Nephron progenitor cell (in vitro differentiated cells): Measurements from ENCODE around the gene PCDHGA1.
A peak's percentile ranks its signal among the peaks of the same experiment; 100 is the strongest.

Experiments
- DNase-seq: peaks from one replicate; pipeline ENCODE4 v3.0.0; 2021
- H3K27ac Mint-ChIP-seq: 2 replicates; pipeline ENCODE4 v1.8.0; 2021; ENCODE audit warnings: mild to moderate bottlenecking, moderate library complexity, mixed read lengths
- H3K27me3 Mint-ChIP-seq: 2 replicates; pipeline ENCODE4 v1.8.0; 2021; ENCODE audit warnings: mild to moderate bottlenecking, low read depth, mixed read lengths; ENCODE audit not compliant: poor library complexity
- H3K36me3 Mint-ChIP-seq: 2 replicates; pipeline ENCODE4 v1.8.0; 2021; ENCODE audit warnings: low read depth, mixed read lengths
- H3K4me1 Mint-ChIP-seq: 2 replicates; pipeline ENCODE4 v1.8.0; 2021; ENCODE audit warnings: mixed read lengths
- H3K4me3 Mint-ChIP-seq: 2 replicates; pipeline ENCODE4 v1.8.0; 2021; ENCODE audit warnings: mild to moderate bottlenecking, moderate library complexity, mixed read lengths
- H3K9me3 Mint-ChIP-seq: 2 replicates; pipeline ENCODE4 v1.8.0; 2021; ENCODE audit warnings: mild to moderate bottlenecking, moderate library complexity, mixed read lengths
- TF ChIP-seq, protein P1 (sequence below): fragments of 200-600 bp; sonication (generic); IDR thresholded peaks from 2 replicates; pipeline ENCODE4 v1.5.0; 2021; ENCODE audit warnings: antibody characterized with exemption

The PCDHGA1 gene

DNA sequence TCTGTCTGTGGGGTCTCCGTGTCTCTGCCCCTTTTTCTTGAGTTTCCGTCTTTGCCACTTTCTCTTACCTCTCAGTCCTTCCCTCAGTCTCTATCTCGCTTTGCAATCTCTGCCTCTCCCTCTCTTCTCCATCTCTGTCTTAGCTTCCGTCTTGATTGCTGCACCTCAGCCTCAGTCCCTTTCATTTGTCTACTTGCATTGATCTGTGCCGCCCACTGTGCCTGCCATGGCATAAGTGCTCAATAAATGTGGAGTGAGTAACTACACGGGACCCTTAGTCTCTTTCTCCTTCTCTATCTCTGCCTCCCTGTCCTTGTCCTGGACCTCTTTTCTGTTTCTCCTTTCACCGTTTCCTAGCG, 165.1 kb downstream of the PCDHGA1 start:
- Mint-ChIP-seq H3K9me3 (peaks cover 9% of the 10 kb centered on the region), H3K4me1 (peaks cover 48% of the 10 kb centered on the region), H3K4me3 (peak overlapping the region; percentile 75), H3K27ac (peak overlapping the region; percentile 96), H3K36me3 (peaks cover 62% of the 10 kb centered on the region), H3K27me3 (peaks cover 6% of the 10 kb centered on the region)
- no peak for DNase-seq
- TF ChIP-seq, protein P1, sequence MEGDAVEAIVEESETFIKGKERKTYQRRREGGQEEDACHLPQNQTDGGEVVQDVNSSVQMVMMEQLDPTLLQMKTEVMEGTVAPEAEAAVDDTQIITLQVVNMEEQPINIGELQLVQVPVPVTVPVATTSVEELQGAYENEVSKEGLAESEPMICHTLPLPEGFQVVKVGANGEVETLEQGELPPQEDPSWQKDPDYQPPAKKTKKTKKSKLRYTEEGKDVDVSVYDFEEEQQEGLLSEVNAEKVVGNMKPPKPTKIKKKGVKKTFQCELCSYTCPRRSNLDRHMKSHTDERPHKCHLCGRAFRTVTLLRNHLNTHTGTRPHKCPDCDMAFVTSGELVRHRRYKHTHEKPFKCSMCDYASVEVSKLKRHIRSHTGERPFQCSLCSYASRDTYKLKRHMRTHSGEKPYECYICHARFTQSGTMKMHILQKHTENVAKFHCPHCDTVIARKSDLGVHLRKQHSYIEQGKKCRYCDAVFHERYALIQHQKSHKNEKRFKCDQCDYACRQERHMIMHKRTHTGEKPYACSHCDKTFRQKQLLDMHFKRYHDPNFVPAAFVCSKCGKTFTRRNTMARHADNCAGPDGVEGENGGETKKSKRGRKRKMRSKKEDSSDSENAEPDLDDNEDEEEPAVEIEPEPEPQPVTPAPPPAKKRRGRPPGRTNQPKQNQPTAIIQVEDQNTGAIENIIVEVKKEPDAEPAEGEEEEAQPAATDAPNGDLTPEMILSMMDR: no peak

DNA sequence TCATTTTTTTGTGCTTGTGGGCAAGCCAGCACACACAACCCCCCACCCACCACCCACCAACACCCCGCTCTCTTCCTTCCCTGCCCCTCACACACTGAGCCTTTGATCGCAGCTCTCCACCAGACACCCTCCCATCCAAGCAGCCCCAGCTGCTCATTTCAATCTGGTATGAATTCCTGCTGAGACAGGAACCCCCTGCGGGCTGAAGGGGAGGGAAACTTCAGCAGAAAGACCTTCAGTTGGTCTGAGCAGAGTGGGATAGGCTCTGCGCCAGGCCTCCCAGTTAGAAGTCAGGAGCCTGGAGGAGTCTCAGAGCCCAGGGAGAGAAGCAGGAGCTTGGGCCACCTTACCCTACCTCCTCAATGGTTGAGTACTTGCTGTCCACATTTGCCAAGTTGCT, 165.7 kb downstream of the PCDHGA1 start:
- H3K27ac Mint-ChIP-seq: peak overlapping the region; percentile 96
- TF ChIP-seq, protein P1: no peak
- peaks cover 60% of the 10 kb centered on the region for H3K36me3 Mint-ChIP-seq
- H3K4me3 Mint-ChIP-seq: peak overlapping the region; percentile 75
- no peak for DNase-seq
- H3K4me1 Mint-ChIP-seq: peaks cover 49% of the 10 kb centered on the region
- H3K27me3 Mint-ChIP-seq: peaks cover 6% of the 10 kb centered on the region
- H3K9me3 Mint-ChIP-seq: peaks cover 3% of the 10 kb centered on the region

DNA sequence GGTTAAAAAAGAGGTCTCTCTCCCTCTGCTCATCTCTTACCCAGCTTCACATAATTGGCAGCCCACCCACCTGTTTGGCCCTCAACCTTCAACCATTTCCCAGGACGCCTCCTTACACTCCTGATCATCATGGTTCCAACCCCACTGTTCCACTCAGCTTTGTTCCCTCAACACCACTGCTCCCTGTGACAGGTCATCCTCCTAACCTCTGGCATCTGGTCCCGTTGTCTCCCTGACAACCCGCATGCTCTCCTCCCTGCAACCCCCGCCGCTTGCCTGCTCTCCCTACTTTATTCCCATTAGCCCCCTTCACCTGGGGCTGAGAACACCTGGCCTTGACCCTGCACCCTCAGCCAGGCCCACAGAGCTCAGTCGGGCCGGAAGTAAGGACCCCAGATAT, 171.4 kb downstream of the PCDHGA1 start:
- Mint-ChIP-seq H3K36me3 (peaks cover 84% of the 10 kb centered on the region), H3K27me3 (peaks cover 2% of the 10 kb centered on the region), H3K4me1 (peaks cover 56% of the 10 kb centered on the region), H3K4me3 (no peak overlapping the region), H3K27ac (peak overlapping the region; percentile 93), H3K9me3 (no peaks in the 10 kb centered on the region)
- DNase-seq: peak; percentile 22
- TF ChIP-seq, protein P1: no peak

DNA sequence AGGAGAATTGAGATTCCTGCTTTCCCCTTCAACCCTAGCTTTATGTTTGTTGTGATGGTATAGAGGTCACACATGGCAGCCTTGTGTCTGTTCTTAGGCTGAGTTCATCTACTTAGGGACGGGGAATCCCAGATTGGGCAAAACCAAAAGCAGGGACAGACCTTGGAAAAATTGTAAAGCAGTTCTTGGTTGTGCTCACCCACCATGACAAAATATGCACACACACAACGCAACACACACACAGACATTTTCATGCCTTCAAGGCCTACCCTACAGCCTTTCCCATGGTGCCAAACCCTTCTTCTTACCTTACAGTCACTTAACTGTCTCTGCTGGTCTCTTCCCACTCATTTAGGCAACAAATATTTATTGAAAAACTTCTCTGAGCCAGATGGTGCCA, 173.4 kb downstream of the PCDHGA1 start:
- peak overlapping the region; percentile 65 for H3K27ac Mint-ChIP-seq
- no peak for DNase-seq
- peaks cover 66% of the 10 kb centered on the region for H3K36me3 Mint-ChIP-seq
- H3K4me3 Mint-ChIP-seq: no peak overlapping the region
- peaks cover 69% of the 10 kb centered on the region for H3K4me1 Mint-ChIP-seq
- H3K9me3 Mint-ChIP-seq: no peaks in the 10 kb centered on the region
- TF ChIP-seq, protein P1: no peak
- H3K27me3 Mint-ChIP-seq: peaks cover 2% of the 10 kb centered on the region

DNA sequence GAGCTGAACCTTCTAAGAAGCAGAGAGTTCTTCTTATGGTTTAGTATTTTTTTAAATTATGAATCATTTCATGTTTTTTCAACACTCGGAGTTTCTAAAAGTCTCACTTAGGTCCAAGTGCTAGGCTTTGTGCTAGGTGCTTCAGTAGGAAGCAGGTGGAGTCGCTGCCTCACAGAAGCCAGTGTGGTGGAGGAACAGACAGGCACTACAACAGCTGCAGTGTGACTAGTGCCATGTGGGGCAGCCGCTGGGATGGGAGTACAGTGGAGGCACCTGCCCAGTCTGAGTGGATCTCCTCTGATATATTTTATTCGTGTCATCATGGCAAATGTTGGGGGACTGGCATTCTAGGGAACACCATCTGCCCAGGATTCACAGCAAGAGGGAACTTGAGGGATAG, 173.9 kb downstream of the PCDHGA1 start:
- no peak for DNase-seq
- H3K9me3 Mint-ChIP-seq: no peaks in the 10 kb centered on the region
- H3K27me3 Mint-ChIP-seq: no peaks in the 10 kb centered on the region
- H3K4me3 Mint-ChIP-seq: no peak overlapping the region
- H3K36me3 Mint-ChIP-seq: peaks cover 62% of the 10 kb centered on the region
- H3K27ac Mint-ChIP-seq: no peak overlapping the region
- peaks cover 75% of the 10 kb centered on the region for H3K4me1 Mint-ChIP-seq
- TF ChIP-seq, protein P1: no peak

DNA sequence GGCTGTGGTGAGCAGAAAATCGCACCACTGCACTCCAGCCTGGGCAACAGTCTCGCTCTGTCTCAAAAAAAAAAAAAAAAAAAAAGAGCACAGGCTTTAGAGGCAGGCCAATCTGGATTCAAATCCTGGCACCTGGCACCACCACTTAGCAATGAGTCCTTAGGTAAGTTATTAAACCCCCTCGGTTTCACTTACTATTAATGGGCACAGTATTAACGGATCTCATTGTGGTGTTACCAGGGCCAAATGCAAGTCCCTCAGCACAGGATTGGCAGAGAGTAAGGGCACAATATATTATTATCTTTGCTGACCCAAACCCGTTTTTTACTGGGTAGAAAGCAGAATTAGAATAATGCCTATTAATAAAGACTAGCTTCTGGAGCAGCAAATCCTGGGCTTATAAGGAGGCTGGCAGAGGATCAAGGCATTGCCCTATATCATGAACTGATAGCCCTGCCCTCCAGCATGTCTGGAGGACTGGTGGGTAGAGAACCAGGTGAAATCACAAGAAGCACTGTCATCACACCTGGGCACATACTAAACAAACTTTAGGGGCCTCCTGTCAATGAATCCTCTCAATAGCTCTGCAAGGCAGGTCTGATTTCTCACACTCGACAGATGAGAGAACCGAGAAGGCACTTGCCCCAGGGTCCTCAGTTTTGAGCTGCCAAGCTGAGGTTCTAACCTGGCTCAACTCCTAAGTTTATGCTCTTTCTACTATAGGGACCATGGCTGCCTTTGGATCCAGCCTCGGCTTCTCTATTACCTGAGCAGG, 176.3 kb downstream of the PCDHGA1 start:
- peaks cover 57% of the 10 kb centered on the region for H3K36me3 Mint-ChIP-seq
- no peaks in the 10 kb centered on the region for H3K27me3 Mint-ChIP-seq
- peak overlapping the region; percentile 100 for H3K27ac Mint-ChIP-seq

More for the DNA sequence above, 176.3 kb downstream of the PCDHGA1 start:
- Mint-ChIP-seq H3K4me1 (peaks cover 88% of the 10 kb centered on the region), H3K9me3 (no peaks in the 10 kb centered on the region), H3K4me3 (peak overlapping the region; percentile 73)
- DNase-seq: no peak
- TF ChIP-seq, protein P1: no peak
